Right renal pelvis (tissue), 4 donors: Measurements from ENCODE around the gene GBP3. TPM values are rescaled to one million over a fixed set of nuclear protein-coding genes. Genes with fewer than 3 reads are reported as not detected.
"Not testable (repeated sequence)": the region's sequence is repeated elsewhere in the genome, so short reads cannot be mapped to it uniquely, and the experiment has no call there.

Experiments used
- DNase-seq, 4 donors: peaks; one replicate each; pipeline ENCODE4 v3.0.0-alpha.2; 2013; ENCODE audit warnings: low read depth in 4 of 4, low spot score in 3 of 4, missing footprints in 1 of 4
- polyA plus RNA-seq, 4 donors: library from polyadenylated mRNA; unstranded; fragments of 120-200 nt; gene quantifications; one replicate each; pipeline ENCODE4 v1.2.1, GENCODE V29; 2013; ENCODE audit not compliant: insufficient read length in 4 of 4

The GBP3 gene
- polyA plus RNA-seq, 4 donors = 13.9 to 28.6 (median 25.7) TPM

DNA sequence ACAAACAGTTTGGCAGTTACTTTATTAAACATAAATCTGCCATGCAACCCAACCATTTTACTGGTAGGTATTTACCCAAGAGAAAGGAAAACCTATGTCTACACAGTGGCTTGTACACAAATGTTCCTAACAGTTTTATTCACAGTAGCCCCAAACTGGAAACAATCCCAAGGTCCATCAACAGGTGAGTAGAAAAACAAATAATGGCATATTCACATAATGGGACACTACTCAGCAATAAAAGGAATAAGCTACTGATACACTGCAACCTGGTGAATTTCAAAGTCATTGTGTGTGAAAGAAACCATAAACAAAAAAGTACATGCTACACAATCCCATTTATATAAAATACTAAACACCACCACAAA is 42.9 kb downstream of the GBP3 start:
- DNase-seq = no peak

DNA sequence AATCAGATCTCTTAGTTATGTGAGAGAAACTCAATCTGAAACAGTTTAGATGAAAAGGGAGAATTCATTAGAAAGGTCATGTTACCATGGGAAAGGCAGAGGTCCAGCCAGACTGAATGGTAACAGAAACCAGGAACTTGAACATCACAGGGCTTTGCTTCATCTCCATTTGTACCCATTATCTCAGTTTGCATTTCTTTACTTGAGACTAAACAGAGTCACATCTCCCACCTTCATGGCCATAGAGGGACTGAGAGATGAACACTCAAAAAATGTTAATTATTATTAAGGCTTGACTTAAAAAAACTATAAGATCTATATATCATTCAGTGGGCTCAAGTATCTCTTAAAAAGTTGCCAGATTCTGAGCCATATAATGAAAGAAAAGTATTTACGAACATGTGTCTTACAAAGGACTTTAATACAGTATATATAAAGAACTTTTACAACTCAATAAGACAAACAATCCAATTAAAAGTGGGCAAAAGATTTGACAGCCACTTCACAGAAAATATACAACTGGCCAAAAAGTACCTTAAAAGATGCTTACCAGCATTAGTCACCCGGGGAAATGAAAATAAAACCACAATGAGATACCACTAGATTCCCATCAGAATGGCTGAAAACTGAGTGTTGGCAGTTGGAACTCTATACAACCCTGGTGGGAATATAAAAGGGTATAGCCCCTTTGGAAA is 43.5 kb downstream of the GBP3 start:
- DNase-seq = no peak

DNA sequence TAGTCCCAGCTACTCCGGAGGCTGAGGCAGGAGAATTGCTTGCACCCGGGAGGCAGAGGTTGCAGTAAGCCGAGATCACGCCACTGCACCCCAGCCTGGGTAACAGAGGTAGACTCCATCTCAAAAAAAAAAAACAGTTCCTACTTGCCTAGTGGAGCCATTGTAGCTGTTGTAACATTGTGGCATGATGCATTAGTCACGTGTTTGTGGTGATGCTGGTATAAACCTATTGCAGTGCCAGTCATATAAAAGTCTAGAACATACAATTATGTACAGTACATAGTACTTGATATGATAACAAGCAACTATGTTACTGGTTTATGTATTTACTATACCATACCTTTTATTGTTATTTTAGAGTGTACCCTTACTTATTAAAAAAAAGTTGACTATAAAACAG is 46.4 kb downstream of the GBP3 start:
- no peak for DNase-seq

DNA sequence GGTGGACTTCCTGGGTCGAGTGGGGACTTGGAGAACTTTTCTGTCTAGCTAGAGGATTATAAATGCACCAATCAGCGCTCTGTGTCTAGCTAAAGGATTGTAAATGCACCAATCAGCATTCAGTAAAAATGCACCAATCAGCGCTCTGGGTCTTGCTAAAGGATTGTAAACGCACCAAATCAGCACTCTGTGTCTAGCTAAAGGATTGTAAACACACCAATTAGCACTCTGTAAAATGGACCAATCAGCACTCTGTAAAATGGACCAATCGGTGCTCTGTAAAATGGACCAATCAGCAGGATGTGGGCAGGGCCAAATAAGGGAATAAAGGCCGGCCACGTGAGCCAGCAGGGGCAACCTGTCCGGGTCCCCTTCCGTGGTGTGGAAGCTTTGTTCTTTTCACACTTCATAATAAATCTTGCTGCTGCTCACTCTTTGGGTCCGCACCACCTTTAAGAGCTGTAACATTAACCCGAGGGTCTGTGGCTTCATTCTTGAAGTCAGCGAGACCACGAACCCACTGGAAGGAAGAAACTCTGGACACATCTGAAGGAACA is 48.0 kb downstream of the GBP3 start:
- DNase-seq = not testable (repeated sequence)

DNA sequence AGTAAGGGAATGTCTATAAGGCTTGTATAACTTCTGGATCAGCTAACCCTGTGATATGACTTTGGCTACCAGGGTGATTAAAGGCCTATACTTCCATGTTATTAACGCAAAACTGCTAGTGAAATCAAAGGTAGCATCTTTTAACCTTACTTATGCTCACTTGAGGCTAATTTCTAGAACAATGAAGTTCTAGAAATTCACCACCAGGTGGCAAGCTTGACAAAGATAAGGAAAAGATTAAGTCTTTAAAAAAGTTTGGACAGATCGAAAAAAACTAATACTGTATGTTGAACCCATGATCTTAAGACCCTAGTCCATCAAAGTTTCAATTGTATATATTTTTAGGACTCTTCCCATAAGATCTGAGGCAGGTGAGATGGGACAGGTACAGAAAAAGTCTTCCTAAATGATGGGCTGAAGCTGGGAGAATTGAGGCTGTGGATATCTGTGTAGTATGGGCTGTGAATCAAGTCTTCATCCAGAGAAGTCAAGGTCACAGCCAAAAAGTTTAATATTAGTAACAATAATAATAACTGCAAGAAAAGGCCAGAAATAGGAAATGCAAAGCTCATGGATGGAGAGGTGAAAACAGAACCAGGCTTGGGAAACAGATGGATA is 49.0 kb downstream of the GBP3 start:
- DNase-seq = no peak

DNA sequence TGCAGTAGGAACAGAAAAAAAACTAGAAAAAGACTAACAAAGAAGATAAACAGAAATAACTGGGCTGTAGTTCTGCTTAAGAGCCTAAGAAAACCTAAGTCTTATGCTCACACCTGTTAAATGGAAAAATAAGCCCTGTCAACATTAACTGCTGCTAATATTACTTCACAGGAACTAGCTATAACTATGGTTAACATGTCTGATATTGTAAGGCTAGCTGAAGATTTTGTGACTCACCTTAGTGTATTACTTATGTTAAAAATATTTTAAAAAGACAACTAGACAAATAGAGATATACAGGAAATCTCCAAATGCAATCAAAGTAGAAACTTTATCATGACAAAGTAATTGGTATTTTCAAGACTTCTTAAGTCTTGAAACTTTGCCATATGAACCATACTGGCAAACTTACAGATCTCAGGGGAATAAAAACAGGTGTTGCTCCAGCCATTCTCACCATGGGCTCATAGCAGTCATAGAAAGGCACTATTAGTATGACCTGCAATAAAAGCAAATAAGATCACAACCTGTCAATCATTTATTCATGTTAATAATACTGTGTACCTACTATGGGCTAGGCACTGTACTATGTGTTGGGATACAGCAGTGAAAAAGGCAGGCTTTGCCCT is 60.9 kb downstream of the GBP3 start:
- DNase-seq = no peak

DNA sequence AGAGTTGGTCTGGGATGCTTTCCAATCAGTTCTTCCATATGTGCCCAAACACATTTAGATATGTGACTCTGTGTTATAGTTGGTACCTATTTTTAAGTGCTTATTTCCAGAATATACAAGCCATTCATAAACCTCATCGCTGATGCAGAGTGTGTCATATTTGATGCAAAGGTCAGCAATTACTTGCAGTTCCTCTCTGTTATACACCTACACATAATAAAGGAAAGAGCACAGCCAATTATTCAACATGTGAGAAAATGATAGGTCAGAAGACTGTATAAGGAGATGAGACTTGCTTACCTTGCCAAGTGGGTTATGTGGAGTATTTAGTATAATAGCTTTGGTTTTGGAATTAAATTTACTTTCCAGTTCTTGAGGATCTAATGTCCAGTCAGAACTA is 61.6 kb downstream of the GBP3 start:
- DNase-seq = no peak

Other genes with a start within 250 kb of the GBP3 start
- gene GTF2B, start 131.3 kb downstream of the GBP3 start, polyA plus RNA-seq = 10 to 100 TPM; 44.3 to 49.1 (median 46.8) TPM
- gene KYAT3, start 30.2 kb downstream of the GBP3 start, polyA plus RNA-seq = 10 to 100 TPM; 54.8 to 72.6 (median 58.1) TPM
- gene RBMXL1, start 30.2 kb downstream of the GBP3 start, polyA plus RNA-seq = 10 to 100 TPM; 15.8 to 22.6 (median 18.3) TPM
- 10 to 100 TPM; 12.0 to 17.8 (median 14.0) TPM for gene GBP1, start 42.3 kb upstream of the GBP3 start, polyA plus RNA-seq
- 1 to 10 TPM; 1.9 to 3.8 (median 3.6) TPM for gene GBP2, start 103.2 kb upstream of the GBP3 start, polyA plus RNA-seq
- gene GBP7, start 153.1 kb upstream of the GBP3 start, polyA plus RNA-seq = under 1 TPM in 3 of 4 donors, not detected in 1; 0.06 to 0.17 (median 0.14) TPM
- gene GBP4, start 176.1 kb upstream of the GBP3 start, polyA plus RNA-seq = 10 to 100 TPM in 1 of 4 donors, 1 to 10 TPM in 3; 6.9 to 11.4 (median 9.6) TPM
- gene GBP5, start 250.0 kb upstream of the GBP3 start, polyA plus RNA-seq = under 1 TPM; 0.18 to 0.61 (median 0.34) TPM